ENCODE results near the gene CTRB1. TPM values are rescaled to one million over a fixed set of nuclear protein-coding genes. Genes with fewer than 3 reads are reported as not detected.

The CTRB1 gene
- total RNA-seq (not detected), polyA plus RNA-seq (ENCODE audit: insufficient read length in 6 of 6) (under 1 TPM in 3 of 6 donors, not detected in 3; 0.12 to 0.20 (median 0.20) TPM)
- long read RNA-seq, donor 1, result 0 reads
- long read RNA-seq, donor 2, result 0 reads
- long read RNA-seq, donor 3, result 0 reads
- long read RNA-seq, donor 4, result 0 reads
- long read RNA-seq, donor 5, result 0 reads
- long read RNA-seq, donor 6, result 0 reads
- long read RNA-seq, donor 7, result 0 reads
- long read RNA-seq, donor 8, result 0 reads
- long read RNA-seq, donor 9, result 0 reads
- long read RNA-seq, donor 10, result 0 reads
- long read RNA-seq, donor 11, result 0 reads
- long read RNA-seq, donor 12, partial matches to known transcripts, result 60 of 66 reads
- long read RNA-seq, donor 12, other reads (novel, unspliced or antisense), result 6 of 66 reads

DNA sequence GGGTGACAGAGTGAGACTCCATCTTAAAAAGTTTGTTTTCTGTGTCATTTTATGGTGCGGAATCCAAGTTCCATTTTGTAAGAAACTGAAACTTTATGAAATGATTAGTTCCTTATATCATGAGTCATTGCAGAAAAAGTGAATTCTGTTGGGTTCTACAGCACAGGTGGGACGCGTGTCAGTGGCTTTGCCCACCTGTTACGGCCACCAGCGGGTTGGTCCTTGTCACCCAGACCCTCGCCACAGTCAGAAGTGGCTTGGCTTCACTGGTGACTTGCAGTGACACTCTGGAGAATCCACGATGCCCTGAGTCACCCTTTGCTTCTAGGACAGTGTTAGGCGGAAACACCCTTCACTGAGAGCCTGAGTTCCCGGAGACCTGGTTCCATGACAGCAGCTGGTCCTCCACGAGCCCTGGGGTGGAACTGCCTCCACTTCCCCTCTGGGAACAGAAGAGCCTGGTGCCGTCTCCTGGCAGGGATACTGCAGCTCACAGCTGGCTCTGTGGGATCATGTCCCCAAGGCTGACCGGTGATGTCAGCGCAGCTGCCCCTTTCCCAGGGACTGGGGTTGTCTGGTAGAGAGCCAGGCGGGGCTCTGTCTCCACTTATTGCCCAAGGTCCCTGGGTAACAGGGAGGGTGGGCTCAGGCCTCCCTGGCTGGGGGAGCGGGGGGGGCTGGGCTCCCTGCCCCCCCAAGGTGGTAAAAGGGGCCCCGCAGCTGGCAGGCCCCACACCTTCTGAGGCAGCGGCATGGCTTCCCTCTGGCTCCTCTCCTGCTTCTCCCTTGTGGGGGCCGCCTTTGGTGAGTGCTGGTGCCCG lies at the start of gene CTRB1:
CTRB1 (plus strand) TSS at position 733 of the 821 bp plus-strand sequence; CDS start at position 753, 20 bp downstream.
- Histone ChIP-seq H3K36me3 (no peaks in the 10 kb centered on the region), H3K27me3 (no peaks in the 10 kb centered on the region), H3K27ac (no peak within 1 kb of the TSS), H3K9me3 (no peaks in the 10 kb centered on the region), H3K4me1 (peaks cover 0 to 7% of the 10 kb centered on the region in 2 donors), H3K4me3 (no peak within 1 kb of the TSS)
- TF ChIP-seq, protein P1, sequence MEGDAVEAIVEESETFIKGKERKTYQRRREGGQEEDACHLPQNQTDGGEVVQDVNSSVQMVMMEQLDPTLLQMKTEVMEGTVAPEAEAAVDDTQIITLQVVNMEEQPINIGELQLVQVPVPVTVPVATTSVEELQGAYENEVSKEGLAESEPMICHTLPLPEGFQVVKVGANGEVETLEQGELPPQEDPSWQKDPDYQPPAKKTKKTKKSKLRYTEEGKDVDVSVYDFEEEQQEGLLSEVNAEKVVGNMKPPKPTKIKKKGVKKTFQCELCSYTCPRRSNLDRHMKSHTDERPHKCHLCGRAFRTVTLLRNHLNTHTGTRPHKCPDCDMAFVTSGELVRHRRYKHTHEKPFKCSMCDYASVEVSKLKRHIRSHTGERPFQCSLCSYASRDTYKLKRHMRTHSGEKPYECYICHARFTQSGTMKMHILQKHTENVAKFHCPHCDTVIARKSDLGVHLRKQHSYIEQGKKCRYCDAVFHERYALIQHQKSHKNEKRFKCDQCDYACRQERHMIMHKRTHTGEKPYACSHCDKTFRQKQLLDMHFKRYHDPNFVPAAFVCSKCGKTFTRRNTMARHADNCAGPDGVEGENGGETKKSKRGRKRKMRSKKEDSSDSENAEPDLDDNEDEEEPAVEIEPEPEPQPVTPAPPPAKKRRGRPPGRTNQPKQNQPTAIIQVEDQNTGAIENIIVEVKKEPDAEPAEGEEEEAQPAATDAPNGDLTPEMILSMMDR (IDR thresholded peaks at IDR 0.05), result no peak
- DNase-seq (no peak), ATAC-seq (no peak)
- intact Hi-C loops (cut with DNase I), result no loop called here

DNA sequence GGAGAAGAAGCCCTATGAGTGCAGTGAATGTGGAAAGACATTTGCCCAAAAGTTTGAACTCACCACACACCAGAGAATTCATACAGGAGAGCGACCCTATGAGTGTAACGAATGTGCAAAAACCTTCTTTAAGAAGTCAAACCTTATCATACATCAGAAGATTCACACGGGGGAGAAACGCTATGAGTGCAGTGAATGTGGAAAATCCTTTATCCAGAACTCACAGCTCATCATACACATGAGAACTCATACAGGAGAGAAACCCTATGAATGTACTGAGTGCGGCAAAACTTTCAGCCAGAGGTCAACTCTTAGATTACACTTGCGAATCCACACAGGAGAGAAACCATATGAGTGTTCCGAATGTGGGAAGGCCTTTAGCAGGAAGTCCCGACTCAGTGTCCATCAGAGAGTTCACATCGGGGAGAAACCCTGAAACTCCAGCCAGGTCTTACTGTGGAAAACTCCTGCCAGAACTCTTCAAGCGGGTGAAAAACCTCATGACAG lies 48.8 kb upstream of the CTRB1 start:
- Histone ChIP-seq H3K27ac (no peak overlapping the region), H3K27me3 (no peaks in the 10 kb centered on the region), H3K4me1 (no peaks in the 10 kb centered on the region), H3K36me3 (peaks cover 3 to 74% of the 10 kb centered on the region in 2 donors), H3K4me3 (no peak overlapping the region), H3K9me3 (peaks cover 0 to 89% of the 10 kb centered on the region in 2 donors)
- ATAC-seq, result no peak
- intact Hi-C loops (cut with DNase I), result no loop called here
- TF ChIP-seq, protein P1 (IDR thresholded peaks at IDR 0.05), result no peak
- DNase-seq, result no peak

DNA sequence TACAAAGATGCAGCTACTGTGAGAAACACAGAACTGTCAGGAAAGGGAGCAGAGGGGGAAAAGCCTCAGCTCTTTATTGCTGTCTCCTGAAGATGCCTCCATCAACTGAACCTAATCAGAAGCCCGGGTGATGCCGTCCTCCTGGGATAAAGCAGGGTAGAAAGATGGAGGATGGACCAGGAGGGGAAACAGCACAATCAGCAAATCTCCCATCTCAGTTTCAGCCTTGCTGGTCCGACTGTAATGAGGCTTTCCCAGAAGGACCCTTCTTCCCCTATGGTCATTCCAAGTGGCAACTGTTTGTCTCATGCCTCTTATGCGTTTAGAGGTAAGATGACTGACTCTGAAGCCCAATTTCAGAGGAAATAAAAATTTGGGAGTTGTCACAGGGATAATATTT lies 46.2 kb upstream of the CTRB1 start:
- TF ChIP-seq, protein P1 (IDR thresholded peaks at IDR 0.05), result no peak
- intact Hi-C loops (cut with DNase I), result no loop called here
- Histone ChIP-seq H3K4me1 (no peaks in the 10 kb centered on the region), H3K27ac (no peak overlapping the region), H3K4me3 (no peak overlapping the region), H3K27me3 (no peaks in the 10 kb centered on the region), H3K36me3 (peaks cover 0 to 50% of the 10 kb centered on the region in 2 donors), H3K9me3 (peaks cover 0 to 98% of the 10 kb centered on the region in 2 donors)
- ATAC-seq (no peak), DNase-seq (no peak)

DNA sequence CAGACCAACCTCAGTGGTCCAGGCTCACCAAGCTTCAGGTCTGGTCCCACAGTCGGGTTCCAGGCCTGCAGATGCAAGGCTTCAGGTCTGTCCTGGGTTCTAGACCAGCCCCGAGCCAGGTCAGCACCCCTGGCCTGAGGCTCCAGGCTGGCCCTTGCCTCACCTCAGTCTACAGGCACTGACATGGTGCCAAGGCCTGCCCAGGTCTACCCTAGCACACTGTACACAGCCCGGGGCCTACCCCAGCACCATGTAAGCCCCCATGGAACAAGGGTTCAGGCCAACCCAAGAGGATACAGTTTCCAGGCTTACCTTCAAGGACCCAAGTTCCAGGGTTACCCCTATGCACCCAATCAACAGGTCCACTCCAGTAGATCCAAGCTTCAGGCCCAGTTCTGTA lies 43.7 kb upstream of the CTRB1 start:
- Histone ChIP-seq H3K4me3 (no peak overlapping the region), H3K27me3 (no peaks in the 10 kb centered on the region), H3K36me3 (peaks cover 0 to 25% of the 10 kb centered on the region in 2 donors), H3K9me3 (peaks cover 0 to 77% of the 10 kb centered on the region in 2 donors), H3K4me1 (no peaks in the 10 kb centered on the region), H3K27ac (no peak overlapping the region)
- intact Hi-C loops (cut with DNase I), result no loop called here
- ATAC-seq (no peak), DNase-seq (no peak)
- TF ChIP-seq, protein P1 (IDR thresholded peaks at IDR 0.05), result no peak

DNA sequence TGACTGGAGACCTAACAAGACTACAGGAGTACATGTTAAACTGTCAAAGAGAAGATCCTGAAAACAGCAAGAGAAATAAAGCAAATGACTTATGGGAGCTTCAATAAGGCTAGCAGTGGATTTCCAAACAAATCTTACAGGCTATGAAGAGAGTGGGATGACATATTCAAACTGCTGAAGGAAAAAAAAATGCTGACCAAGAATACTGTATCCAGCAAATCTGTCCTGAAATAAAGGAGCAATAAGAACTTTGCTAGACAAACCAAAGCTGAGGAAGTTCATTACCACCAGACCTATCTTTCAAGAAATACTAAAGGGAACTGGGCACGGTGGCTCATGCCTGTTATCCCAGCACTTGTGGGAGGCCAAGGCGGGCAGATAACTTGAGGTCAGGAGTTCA lies 41.9 kb upstream of the CTRB1 start:
- Histone ChIP-seq H3K4me1 (no peaks in the 10 kb centered on the region), H3K36me3 (peaks cover 0 to 7% of the 10 kb centered on the region in 2 donors), H3K4me3 (no peak overlapping the region), H3K27me3 (no peaks in the 10 kb centered on the region), H3K9me3 (peaks cover 0 to 58% of the 10 kb centered on the region in 2 donors), H3K27ac (no peak overlapping the region)
- ATAC-seq, result no peak
- TF ChIP-seq, protein P1 (IDR thresholded peaks at IDR 0.05), result no peak
- intact Hi-C loops (cut with DNase I), result no loop called here
- DNase-seq, result no peak
